ENCODE data around the gene EXD3. TPM values are rescaled to one million over a fixed set of nuclear protein-coding genes. Genes with fewer than 3 reads are reported as not detected.

The EXD3 gene
- total and polyA plus RNA-seq, 2 of the 13 experiments (the other 11 are each of a cell fraction or from before 2014, with no cell fraction given) = 2.7 to 4.8 TPM

DNA sequence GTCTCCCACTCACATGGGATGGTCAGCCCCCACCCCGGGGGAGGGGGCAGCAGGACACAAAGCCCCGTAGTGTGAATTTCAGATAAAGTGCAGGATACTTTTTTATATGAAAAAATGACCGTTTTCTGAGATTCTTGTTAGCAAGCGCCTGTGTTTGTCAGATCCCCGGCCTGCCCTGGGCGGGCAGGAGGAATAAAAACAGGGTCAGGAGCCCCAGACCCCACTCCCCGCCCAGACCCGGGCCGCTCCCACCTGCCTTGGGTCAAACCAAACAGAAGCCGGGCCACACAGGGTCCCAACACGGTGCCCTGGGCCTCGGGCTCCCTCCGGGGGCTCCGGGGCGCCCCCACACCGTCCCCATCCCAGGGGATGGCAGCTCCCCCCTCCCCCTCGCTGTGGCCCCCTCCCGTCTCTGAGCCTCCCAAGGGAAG lies 107.4 kb downstream of the EXD3 start:
- H3K9me3 ChIP-seq (ENCODE audit: low read length) = no peaks in the 10 kb centered on the region
- no peak overlapping the region for H3K4me2 ChIP-seq (ENCODE audit: low read depth, low read length)
- no peak overlapping the region for H3K27ac ChIP-seq (ENCODE audit: extremely low read length, insufficient read depth, low read length)
- TF ChIP-seq U2AF1 (optimal IDR thresholded peaks at IDR 0.05; ENCODE audit: low read depth, low read length) = no peak
- no peak for TF ChIP-seq CENPT (CRISPR knock-in tag; IDR thresholded peaks at IDR 0.05; ENCODE audit: low read depth)
- no peak for TF ChIP-seq ZNF557 (CRISPR knock-in tag; IDR thresholded peaks at IDR 0.05)
- no peak for TF ChIP-seq NFYC (CRISPR knock-in tag; IDR thresholded peaks at IDR 0.05)
- TF ChIP-seq POLR2AphosphoS2 (IDR thresholded peaks at IDR 0.05; ENCODE audit: low read depth, low read length) = no peak
- TF ChIP-seq SOX13 (IDR thresholded peaks at IDR 0.05) = no peak
- no peak for TF ChIP-seq SOX13 (CRISPR knock-in tag; conservative IDR thresholded peaks at IDR 0.05 in 1 of 2, IDR thresholded peaks at IDR 0.05 in 1 of 2)
- no peak for TF ChIP-seq ZNF652 (CRISPR knock-in tag; IDR thresholded peaks at IDR 0.05; ENCODE audit: borderline replicate concordance, low read depth)
- TF ChIP-seq, protein P1, sequence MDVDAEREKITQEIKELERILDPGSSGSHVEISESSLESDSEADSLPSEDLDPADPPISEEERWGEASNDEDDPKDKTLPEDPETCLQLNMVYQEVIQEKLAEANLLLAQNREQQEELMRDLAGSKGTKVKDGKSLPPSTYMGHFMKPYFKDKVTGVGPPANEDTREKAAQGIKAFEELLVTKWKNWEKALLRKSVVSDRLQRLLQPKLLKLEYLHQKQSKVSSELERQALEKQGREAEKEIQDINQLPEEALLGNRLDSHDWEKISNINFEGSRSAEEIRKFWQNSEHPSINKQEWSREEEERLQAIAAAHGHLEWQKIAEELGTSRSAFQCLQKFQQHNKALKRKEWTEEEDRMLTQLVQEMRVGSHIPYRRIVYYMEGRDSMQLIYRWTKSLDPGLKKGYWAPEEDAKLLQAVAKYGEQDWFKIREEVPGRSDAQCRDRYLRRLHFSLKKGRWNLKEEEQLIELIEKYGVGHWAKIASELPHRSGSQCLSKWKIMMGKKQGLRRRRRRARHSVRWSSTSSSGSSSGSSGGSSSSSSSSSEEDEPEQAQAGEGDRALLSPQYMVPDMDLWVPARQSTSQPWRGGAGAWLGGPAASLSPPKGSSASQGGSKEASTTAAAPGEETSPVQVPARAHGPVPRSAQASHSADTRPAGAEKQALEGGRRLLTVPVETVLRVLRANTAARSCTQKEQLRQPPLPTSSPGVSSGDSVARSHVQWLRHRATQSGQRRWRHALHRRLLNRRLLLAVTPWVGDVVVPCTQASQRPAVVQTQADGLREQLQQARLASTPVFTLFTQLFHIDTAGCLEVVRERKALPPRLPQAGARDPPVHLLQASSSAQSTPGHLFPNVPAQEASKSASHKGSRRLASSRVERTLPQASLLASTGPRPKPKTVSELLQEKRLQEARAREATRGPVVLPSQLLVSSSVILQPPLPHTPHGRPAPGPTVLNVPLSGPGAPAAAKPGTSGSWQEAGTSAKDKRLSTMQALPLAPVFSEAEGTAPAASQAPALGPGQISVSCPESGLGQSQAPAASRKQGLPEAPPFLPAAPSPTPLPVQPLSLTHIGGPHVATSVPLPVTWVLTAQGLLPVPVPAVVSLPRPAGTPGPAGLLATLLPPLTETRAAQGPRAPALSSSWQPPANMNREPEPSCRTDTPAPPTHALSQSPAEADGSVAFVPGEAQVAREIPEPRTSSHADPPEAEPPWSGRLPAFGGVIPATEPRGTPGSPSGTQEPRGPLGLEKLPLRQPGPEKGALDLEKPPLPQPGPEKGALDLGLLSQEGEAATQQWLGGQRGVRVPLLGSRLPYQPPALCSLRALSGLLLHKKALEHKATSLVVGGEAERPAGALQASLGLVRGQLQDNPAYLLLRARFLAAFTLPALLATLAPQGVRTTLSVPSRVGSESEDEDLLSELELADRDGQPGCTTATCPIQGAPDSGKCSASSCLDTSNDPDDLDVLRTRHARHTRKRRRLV (CRISPR knock-in tag; IDR thresholded peaks at IDR 0.05) = no peak
- TF ChIP-seq ZBTB20 (CRISPR knock-in tag; IDR thresholded peaks at IDR 0.05; ENCODE audit: borderline replicate concordance, low read depth) = no peak
- TF ChIP-seq MTF2 (CRISPR knock-in tag; IDR thresholded peaks at IDR 0.05; ENCODE audit: borderline replicate concordance) = no peak
- no peak for TF ChIP-seq ARNT (IDR thresholded peaks at IDR 0.05)
- TF ChIP-seq ELF3 (CRISPR knock-in tag; IDR thresholded peaks at IDR 0.05) = no peak
- no peak for TF ChIP-seq ZFP36L2 (CRISPR knock-in tag; IDR thresholded peaks at IDR 0.05)
- TF ChIP-seq ZNF761 (CRISPR knock-in tag; conservative IDR thresholded peaks at IDR 0.05) = no peak
- WGBS (ENCODE audit: low lambda C conversion rate) = 33% methylated on average over 11 of the region's 18 CpGs
- H3K79me2 ChIP-seq (ENCODE audit: insufficient read depth, low read length) = no peaks in the 10 kb centered on the region
- H2AFZ ChIP-seq (ENCODE audit: low read length) = no peak overlapping the region
- H4K20me1 ChIP-seq (ENCODE audit: insufficient read depth, low read length) = peaks cover 4% of the 10 kb centered on the region; the same call in 1 of the 2 replicates
- no peak for ATAC-seq
- no TSS peak for BruUV-seq (replicated peaks)
- peaks cover 51% of the 10 kb centered on the region for H3K4me1 ChIP-seq (ENCODE audit: insufficient read depth, low read length)
- H3K36me3 ChIP-seq (replicated peaks in 1 of 2; ENCODE audit: control insufficient read depth in 1 of 2, insufficient read depth in 2 of 2, low read length in 2 of 2) = no peaks in the 10 kb centered on the region
- CTCF ChIA-PET (ENCODE audit: low intra/inter-chr PET ratio, low total read pairs) = no interaction called here
- H3K9ac ChIP-seq (ENCODE audit: insufficient read depth, low read depth, low read length) = no peak overlapping the region
- peak overlapping the region in 1 of 3 experiments; percentile 6; a peak in 1 of 6 replicates for H3K4me3 ChIP-seq (replicated peaks in 1 of 3; ENCODE audit: insufficient read depth in 1 of 3, low read depth in 2 of 3, low read length in 3 of 3)
- intact Hi-C loops (cut with micrococcal nuclease; ENCODE audit: unreplicated experiment) (no loop called here), in situ Hi-C loops (cut with HindIII; ENCODE audit: extremely low pct_ligation_motif_present, low pct_unique_long_range_greater_than_20kb) (no loop called here)
- POLR2A ChIA-PET = no interaction called here
- H3K27me3 ChIP-seq (ENCODE audit: control insufficient read depth in 1 of 2, insufficient read depth in 2 of 2, low read length in 2 of 2) = peaks cover 20 to 68% of the 10 kb centered on the region in 2 experiments
- DNase-seq (ENCODE audit: low spot score) = no peak
- FAIRE-seq = no peak
